ENCODE measurements around the gene CCR7.
"Not testable (repeated sequence)": the region's sequence is repeated elsewhere in the genome, so short reads cannot be mapped to it uniquely, and the experiment has no call there.

The CCR7 gene

DNA sequence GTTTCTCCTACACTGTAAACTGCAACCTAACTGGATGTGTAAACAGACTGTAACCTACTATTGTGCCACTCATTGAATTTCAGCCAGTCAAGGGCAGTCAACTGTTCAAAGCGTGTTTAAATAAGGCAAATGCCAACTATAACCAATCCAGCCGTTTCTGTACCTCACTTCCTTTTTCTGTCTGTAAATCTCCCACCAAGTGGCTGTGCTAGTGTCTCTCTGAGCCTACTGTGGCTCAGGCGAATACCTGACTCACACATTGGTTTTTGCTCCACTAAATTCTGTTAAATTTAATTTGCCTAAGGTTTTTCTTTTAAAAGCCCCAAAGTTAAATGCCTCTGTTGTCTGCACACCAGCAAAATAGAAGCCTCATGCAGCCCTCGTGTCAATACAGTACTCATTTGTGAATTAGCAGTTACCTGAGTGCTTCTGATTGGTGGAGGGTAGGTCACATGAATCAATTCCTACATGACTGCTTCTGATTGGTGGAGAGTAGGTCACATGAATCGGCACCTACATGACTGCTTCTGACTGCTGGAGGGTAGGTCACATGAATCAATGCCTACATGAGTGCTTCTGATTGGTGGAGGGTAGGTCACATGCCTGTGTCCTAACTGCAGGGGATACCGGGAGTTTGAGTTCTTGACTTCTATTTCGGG is 31.1 kb upstream of the CCR7 start:
- DNase-seq, result no peak

GRCh38 chr17:40590742-40591141 is 25.5 kb upstream of the CCR7 start:
- DNase-seq, result no peak

GRCh38 chr17:40588552-40588951 is 23.3 kb upstream of the CCR7 start:
- DNase-seq, result no peak

GRCh38 chr17:40586264-40586663 is 21.0 kb upstream of the CCR7 start:
- not testable (repeated sequence) for DNase-seq

DNA sequence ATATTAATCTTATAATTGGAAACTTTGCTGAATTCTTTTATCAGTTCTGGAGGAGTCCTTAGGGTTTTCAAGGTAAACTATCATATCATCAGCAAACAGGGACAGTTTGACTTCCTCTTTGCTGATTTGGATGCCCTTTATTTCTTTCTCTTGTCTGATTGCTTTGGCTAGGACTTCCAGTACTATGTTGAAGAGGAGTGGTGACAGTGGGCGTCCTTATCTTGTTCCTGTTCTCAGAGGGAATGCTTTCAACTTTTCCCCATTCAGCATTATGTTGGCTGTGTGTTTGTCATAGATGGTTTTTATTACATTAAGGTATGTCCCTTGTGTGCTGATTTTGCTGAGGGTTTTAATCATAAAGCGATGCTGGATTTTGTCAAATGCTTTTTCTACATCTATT is 19.7 kb upstream of the CCR7 start:
- DNase-seq, result not testable (repeated sequence)

- peak; percentile 76 for DNase-seq
Observed at GRCh38 chr17:40582328-40582901, 17.1 kb upstream of the CCR7 start.

DNA sequence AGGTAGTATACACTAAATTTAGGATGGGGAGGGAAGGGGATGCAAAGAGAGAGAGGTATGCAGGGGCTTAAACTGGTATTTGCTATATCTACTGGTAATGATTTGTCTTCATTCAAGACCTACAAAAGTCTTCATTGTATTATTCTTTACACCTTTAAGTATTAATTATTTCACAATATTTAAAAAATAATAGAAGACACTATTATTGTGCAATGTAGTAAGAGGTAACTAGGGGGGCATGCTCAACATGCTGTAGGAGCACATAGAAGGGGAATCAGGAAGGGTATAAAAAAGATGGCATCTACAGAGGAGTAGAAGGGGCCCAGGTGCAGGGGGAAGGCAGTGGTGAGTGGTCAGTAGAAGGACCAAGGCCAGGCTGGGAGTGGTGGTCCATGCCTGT is 14.9 kb upstream of the CCR7 start:
- no peak for DNase-seq

- no peak for DNase-seq
Observed at GRCh38 chr17:40579471-40579870, 14.2 kb upstream of the CCR7 start.

DNA sequence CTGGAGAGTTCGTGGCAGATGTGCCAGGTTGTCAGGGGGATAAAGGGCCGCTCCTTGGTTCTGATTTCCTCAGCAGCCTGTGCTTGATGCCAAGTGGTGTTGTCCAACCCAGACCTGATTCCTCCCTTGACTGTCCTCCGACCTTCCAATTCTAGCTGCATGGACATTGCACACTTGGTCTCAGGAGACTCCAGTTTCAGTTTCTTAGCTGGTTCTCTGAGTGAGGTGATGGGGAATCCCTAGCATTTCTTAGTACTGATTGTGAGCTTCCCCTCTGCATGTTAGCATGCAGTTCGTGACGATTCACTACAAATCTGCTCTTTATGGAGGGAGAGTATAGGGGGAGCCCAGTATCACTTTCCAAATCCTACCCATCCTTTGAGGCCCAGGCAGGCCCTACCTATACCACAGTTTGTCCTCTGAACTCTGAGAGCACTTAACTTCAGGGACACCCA is 12.4 kb upstream of the CCR7 start:
- DNase-seq, result no peak

GRCh38 chr17:40576113-40576740 is 11.0 kb upstream of the CCR7 start:
- DNase-seq, result no peak

DNA sequence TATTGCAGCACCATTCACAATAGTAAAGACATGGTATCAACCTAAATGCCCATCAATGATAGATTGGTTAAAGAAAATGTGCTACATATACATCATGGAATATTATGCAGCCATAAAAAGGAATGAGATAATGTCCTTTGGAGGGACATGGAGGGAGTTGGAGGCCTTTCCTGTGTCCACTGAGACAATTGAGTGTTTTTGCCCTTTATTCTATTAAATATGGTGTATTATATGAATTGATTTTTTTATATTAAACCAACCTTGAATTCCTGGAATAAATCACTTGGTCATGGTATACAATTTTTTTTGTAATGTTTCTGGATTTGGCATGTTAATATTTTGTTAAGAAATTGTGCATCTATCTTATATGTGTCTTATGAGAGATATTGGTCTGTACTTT is 9.0 kb upstream of the CCR7 start:
- DNase-seq, result no peak

DNA sequence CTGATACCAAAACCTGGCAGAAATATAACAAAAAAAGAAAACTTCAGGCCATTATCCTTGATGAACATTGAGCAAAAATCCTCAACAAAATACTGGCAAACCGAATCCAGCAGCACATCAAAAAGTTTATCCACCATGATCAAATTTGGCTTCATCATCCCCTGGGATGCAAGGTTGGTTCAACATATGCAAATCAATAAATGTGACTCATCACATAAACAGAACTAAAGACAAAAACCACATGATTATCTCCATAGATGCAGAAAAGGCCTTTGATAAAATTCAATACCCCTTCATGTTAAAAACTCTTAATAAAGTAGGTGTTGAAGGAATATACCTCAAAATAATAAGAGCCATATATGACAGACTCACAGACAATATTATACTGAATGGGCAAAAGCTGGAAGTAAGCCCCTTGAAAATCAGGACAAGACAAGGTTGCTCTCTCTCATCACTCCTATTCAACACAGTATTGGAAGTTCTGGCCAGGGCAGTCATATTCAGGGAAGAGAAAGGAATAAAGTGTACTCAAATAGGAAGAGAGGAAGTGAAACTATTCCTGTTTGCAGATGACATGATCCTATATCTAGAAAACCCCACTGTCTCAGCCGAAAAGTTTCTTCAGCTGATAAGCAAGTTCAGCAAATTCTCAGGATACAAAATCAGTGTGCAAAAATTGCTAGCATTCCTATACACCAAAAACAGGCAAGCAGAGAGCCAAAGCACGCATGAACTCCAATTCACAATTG is 7.1 kb upstream of the CCR7 start:
- DNase-seq, result not testable (repeated sequence)

GRCh38 chr17:40568074-40568836 is 3.0 kb upstream of the CCR7 start:
- no peak for DNase-seq

- DNase-seq, result no peak
Observed at GRCh38 chr17:40567377-40567776, 2.1 kb upstream of the CCR7 start.

DNA sequence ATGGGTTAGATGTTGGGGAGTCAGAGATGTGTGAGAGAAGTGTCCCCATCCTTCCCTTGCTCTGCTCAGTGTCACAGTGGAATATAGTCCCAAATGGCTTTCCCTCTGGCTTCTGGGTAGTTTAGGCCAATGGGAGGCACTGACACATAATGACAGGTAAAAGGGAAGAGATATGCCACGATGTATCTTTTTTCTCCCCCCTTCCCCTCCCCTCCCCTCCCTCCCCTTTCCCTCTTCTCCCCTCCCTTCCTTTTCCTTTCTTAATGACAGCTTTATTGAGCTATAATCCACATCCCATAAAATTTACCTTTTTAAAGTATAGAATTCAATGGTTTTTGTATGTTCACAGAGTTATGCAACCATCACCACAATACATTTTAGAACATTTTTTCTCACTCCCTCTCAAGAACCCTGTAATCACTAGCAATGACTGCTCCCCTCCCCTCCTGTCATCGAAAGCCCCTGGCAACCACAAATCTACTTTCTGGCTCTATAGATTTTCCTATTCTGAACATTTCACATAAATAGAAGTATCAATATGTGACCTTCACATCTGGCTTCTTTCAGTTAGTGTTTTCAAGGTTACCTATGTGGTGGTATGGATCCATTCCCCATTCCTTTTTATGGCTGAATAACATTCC is 617 bp upstream of the CCR7 start:
- DNase-seq, result no peak

GRCh38 chr17:40564195-40564882 is 933 bp downstream of the CCR7 start:
- DNase-seq, result peak; percentile 65

DNA sequence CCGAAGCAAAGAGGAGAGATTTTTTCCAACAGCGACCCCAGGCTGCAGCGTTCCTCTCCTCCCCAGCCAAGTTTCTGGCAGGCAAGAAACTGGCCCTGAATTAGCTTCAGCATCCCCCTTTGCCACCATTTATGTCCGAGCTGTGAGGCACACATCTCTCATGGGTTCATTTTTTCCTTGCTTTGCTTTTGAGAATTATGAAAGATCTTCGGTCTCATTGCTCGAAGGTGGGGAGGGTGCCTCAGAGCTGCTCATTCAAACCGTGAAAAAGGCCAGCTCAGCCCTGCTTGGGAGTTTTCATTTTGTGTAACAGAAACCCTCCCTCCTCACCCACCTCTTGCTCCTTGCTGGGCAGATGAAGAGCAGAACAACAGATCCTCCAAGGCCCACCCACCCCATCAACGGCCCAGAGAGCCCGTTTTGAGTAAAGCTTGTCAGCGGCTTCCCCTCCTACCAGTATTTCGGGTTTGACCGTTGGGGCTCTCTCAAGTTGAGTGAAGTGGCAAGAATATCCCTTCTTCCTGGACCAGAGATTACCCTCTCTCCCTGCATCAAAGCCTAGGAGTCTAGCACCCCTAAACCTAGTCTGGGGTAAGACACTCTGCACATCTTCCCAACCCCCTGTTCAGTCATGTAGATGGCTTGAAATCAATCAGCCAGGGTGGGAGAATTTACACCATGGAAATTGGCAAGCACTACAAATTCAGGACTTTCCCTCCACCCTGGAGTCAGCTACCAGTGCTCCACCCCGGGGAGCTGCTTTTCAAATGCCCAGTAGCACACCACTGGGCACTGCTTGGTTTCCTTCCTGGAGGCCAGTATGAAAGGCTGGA is 1.8 kb downstream of the CCR7 start:
- DNase-seq, result no peak

DNA sequence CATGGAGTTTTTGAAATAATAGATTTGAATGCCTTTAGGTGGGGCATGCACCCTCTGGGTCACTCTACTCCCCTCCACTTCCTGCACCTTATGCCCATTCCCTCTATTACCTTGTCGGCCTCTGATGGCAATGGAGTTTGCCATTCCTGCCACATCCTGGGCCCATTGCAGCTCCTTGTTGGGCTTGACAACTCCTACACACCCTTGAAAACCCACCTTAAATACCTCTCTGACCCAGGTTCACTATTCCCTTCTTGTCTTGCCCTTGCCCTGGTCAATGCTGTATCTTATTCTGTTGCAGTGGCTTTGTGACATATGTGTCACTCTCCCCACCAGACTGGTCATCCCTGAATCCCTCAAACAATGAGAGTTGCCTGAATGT is 2.4 kb downstream of the CCR7 start:
- no peak for DNase-seq

GRCh38 chr17:40561871-40562611 is 3.2 kb downstream of the CCR7 start:
- DNase-seq, result peak; percentile 76

- no peak for DNase-seq
Observed at GRCh38 chr17:40561294-40561870, 3.9 kb downstream of the CCR7 start.

Measured in central memory CD4-positive, alpha-beta T cell (primary cell).